Anterior cingulate cortex (tissue), 58 donors: Measurements from ENCODE around the gene UGT3A2.
A peak's percentile ranks its signal among the peaks of the same experiment; 100 is the strongest.
"Not testable (repeated sequence)": the region's sequence is repeated elsewhere in the genome, so short reads cannot be mapped to it uniquely, and the experiment has no call there.

ENCODE experiments used
- DNase-seq, 58 donors: peaks; one replicate each; lab custom pipeline; 2025; lab: John Stamatoyannopoulos, UW

The UGT3A2 gene

DNA sequence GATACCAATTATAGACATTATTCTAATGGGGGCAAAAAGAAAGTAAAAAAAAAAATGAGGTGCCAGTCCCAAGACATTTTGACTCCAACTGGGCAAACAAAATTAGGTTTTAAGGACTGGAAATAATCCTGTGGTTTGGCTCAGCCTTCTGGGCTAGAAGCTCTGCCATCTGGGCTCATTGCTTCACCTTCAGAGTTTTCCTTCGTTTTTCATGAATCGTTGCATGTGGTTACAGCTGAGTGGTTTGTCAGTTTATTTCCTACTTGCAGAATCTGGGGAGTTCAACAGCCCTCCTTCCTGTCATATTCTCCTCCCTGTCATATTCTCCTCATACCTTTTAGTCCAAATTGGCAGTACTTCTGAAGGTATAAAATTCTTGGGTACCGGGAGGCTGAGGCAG, 12.0 kb downstream of the UGT3A2 start:
- no peak for DNase-seq

GRCh38 chr5:36052538-36052937, 14.1 kb downstream of the UGT3A2 start:
- no peak for DNase-seq

DNA sequence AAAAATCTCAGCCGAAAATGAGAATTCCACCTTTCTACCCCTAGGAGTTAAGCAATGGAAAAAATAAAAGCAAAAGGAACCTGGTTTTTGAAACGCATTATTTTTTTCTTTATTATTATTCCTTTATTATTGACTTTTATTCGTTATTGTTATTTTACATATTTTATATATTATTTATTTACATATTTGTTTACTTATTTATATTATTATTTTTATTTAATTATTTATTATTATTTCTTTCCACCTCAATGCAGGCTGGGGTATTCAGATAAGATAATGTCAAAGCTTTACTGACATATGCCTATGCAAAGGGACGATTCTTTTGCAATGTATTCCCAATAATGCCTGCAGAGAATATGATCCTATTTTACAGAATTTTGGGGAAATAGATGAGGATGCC, 16.7 kb downstream of the UGT3A2 start:
- no peak for DNase-seq

- no peak for DNase-seq
These were observed 19.1 kb downstream of the UGT3A2 start for GRCh38 chr5:36047384-36048160.

GRCh38 chr5:36045895-36046294, 20.8 kb downstream of the UGT3A2 start:
- no peak for DNase-seq

GRCh38 chr5:36041537-36041845, 25.2 kb downstream of the UGT3A2 start:
- DNase-seq, result no peak

GRCh38 chr5:36040651-36041536, 25.8 kb downstream of the UGT3A2 start:
- DNase-seq, result no peak

GRCh38 chr5:36035696-36036095, 31.0 kb downstream of the UGT3A2 start:
- DNase-seq, result no peak

GRCh38 chr5:36034536-36035134, 32.0 kb downstream of the UGT3A2 start:
- not testable (repeated sequence) for DNase-seq

DNA sequence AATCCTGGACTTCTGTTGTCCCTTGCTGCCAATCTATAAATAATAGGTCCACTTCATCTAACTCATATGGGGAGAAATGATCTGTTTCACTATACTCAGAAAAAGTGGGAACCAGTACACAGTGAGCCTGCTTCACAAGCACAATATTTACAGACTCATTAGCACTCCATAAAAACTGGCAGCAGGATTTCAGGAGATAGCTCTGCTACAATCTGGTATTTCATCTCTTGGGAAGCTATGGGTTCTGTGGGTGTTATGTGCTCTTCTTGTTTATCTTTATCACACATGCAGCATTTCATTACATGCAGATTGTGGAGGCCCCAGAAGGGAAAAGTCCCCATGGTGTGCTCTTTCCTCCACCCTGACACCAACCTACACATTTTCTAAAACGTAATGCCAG, 33.2 kb downstream of the UGT3A2 start:
- DNase-seq, result no peak

DNA sequence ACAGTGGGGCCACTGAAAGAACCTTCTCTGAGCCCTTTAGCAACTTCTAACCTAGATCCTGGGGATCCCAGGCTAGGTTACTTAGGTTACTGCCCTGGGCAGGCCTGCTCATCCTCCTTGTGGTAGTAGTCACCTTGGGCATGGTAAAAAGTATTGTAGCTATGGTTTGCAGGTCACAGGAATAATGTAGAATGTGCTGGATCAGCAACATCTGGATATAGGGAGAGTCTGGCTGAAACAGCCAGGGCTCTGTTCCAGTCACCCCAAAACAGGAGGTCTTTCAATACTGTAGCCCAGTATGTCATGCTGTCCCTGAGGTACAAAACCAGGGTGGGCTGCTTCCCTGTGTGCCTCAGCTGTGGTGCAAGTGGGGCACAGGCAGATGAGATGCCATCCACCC, 33.6 kb downstream of the UGT3A2 start:
- DNase-seq, result no peak

- DNase-seq, result no peak
These were observed 35.5 kb downstream of the UGT3A2 start for GRCh38 chr5:36031223-36031622.

GRCh38 chr5:36029914-36030313, 36.8 kb downstream of the UGT3A2 start:
- peak in 40 of 58 donors; percentile 1 to 80 (median 26) for DNase-seq

DNA sequence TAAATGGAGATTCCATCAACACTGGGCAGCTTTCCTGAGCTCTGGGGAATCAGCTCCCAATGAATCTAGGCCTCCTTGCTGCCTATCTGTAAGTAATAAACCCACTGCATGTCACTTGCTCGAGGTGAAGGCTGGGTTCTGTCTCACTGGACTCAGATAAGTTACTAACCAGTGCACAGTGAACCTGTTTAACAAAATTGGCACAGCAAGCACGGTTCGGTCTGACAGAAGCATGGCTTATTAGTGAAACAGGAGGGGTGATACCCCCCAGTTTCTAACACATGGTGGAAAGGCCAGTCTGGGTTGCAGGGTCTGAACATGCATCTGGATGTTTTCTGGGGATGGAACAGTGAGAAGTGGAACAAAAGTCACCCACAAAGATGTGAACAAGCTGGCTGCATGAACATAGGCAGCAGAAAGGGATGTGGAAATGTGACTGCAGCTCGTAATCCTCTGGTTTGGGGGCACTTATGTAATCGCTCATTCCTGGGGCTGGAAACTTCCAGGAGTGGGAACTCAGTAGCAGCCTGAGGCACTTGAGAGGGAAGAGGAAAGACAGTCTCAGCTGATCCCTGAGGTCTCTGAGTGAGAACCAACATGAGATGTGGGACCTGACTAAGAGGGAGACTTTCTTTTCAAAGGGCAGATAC, 37.7 kb downstream of the UGT3A2 start:
- DNase-seq, result no peak

DNA sequence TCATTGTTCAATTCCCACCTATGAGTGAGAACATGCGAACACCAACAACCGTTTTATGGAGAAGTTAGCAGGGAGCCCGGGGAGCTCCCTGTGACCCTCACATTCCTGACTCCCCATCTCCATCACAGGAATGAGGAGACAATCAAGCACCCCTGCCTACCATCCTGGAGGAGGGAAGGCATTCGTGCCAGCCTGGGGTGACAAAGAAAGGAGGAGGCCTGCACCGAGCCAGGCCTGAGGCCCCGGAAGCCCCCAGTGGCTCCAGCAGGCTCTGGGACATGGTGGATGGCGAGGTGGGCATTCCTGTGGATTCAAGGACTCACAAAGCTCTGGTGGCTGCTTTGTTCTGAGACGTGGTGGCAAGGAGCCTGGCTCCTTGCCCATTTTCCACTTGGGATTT, 39.0 kb downstream of the UGT3A2 start:
- DNase-seq, result no peak

DNA sequence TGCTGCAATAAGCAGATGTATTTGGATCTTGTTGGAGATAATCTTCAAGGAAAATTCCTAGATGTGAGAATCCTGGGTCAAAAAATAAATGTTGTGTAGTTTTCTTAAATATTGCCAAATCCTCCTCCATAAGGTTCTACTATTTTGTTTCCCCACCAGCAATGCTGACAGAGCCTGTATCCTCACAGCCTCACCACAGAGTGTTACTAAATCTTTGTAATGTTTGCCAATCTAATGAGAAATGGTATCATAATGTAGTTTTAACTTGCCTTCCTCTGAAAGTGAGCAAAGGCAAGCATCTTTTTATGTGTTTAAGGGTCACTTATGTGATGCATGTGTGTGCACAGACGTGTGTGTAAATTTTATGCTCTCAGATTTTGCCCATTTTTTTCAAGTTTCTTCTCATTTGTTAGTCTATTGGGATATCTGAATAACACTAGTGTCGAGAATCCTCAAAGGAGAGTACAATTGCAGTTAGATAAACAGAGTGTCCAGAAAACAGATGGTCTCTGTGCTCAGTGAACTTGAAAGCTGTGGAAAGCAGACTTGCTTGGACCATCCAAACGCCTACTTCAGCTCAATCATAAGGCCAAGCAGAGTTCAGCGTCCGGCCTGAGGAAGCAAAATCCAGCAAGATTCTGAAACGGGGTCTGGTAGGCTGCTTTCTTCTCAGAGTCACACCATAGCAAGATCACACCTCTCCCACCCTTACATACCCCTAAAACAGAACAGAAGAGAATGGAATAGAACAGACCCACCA, 39.8 kb downstream of the UGT3A2 start:
- no peak for DNase-seq

DNA sequence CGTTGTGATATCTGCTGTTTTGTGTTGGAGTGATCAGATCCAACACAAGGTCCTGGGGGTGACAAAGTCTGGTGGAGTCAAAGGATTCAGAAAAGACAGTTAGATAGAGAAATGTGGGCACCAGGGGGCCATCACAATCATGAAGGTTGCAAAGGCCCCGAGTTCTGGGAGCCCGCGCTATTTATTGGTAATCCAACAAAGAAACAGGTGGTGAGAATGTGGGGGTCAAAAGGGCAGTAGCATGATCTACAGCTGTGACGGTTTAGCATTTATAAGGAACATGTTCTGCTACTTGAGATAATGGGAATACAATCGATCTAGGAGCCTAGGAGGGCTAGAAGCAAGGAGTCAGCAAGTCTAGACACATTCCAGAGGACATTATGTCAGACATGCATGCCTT, 44.4 kb downstream of the UGT3A2 start:
- not testable (repeated sequence) for DNase-seq

DNA sequence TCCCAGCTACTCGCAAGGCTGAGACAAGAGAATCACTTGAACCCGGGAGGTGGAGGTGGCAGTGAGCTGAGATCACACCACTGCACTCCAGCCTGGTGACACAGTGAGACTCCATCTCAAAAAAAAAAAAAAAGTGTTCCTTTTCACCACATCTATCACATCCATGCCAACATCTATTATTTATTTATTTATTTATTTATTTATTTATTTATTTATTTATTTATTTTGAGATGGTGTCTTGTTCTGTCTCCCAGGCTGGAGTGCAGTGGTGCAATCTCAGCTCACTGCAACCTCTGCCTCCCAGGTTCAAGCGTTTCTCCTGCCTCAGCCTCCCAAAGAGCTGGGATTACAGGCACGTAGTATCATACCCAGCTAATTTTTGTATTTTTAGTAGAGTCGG, 47.1 kb downstream of the UGT3A2 start:
- not testable (repeated sequence) for DNase-seq

DNA sequence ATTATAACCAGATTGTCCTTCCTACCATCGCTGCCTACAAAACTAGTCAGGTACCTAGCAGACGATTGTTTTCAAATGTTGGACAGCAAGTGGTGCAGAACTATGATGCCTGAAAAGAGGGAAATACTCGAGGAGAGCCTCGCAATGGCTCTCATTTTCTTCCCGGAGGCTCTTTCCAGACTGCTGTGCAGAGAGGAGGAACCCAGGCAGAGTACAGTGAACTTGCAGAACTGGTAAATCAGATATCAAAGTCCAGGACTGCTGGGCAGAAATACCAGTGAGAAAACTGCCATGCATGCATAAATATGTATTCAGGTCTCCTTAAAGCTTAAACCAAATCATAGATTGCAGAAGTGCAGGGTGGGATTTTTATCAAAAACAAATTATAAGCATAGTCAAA, 49.1 kb downstream of the UGT3A2 start:
- DNase-seq, result no peak

- DNase-seq, result no peak
These were observed 49.7 kb downstream of the UGT3A2 start for GRCh38 chr5:36017004-36017403.
